Keratinocyte (primary cell): ENCODE data around the gene CCL22. TPM values are rescaled to one million over a fixed set of nuclear protein-coding genes. Genes with fewer than 3 reads are reported as not detected.

Source experiments
- DNase-seq: peaks from one replicate; pipeline ENCODE4 v3.0.0-alpha.2; 2011; ENCODE audit warnings: low read depth, missing footprints, low spot score
- FAIRE-seq: peaks from 2 replicates; lab custom pipeline; 2011; peaks lifted over from hg19 to GRCh38; lab: Jason Lieb, UNC
- H2AFZ ChIP-seq: 2 replicates; pipeline ENCODE4 v1.6.0; 2012; ENCODE audit warnings: low read length, control low read depth, inconsistent platforms; ENCODE audit not compliant: control insufficient read depth
- H3K27ac ChIP-seq: 2 replicates; pipeline ENCODE4 v1.5.1; 2011; ENCODE audit warnings: low read length; ENCODE audit not compliant: control insufficient read depth, insufficient read depth
- H3K27me3 ChIP-seq: 3 replicates; pipeline ENCODE4 v1.6.0; 2011; ENCODE audit warnings: low read length; ENCODE audit not compliant: control insufficient read depth, insufficient read depth; ENCODE audit errors: extremely low read depth
- H3K36me3 ChIP-seq, 2 experiments: 2 replicates in 1 of 2; 3 replicates in 1 of 2; pipeline ENCODE4 v1.5.1; 2011; ENCODE audit warnings: low read length in 2 of 2, mild to moderate bottlenecking in 1 of 2; ENCODE audit not compliant: control insufficient read depth in 2 of 2, insufficient read depth in 2 of 2; ENCODE audit errors: extremely low read depth in 1 of 2
- H3K4me1 ChIP-seq: 3 replicates; pipeline ENCODE4 v1.5.1; 2011; ENCODE audit warnings: low read length; ENCODE audit not compliant: control insufficient read depth, insufficient read depth; ENCODE audit errors: extremely low read depth
- H3K4me2 ChIP-seq: 3 replicates; pipeline ENCODE4 v1.6.0; 2011; ENCODE audit warnings: low read depth, low read length; ENCODE audit not compliant: control insufficient read depth, insufficient read depth; ENCODE audit errors: extremely low read depth
- H3K4me3 ChIP-seq, 3 experiments: fragments of 200-600 bp in 1 of 3; sonication (generic) in 1 of 3; 2 replicates in 2 of 3; 3 replicates in 1 of 3; pipeline ENCODE4 v1.5.1; 2011 to 2016; ENCODE audit warnings: low read length in 3 of 3, mild to moderate bottlenecking in 3 of 3, control low read depth in 2 of 3, inconsistent platforms in 1 of 3, low read depth in 1 of 3, mixed read lengths in 1 of 3, mixed run types in 1 of 3, moderate library complexity in 1 of 3; ENCODE audit not compliant: control insufficient read depth in 2 of 3, insufficient read depth in 2 of 3; ENCODE audit errors: extremely low read depth in 1 of 3
- H3K79me2 ChIP-seq: 2 replicates; pipeline ENCODE4 v1.6.0; 2012; ENCODE audit warnings: low read length; ENCODE audit not compliant: control insufficient read depth, insufficient read depth
- H3K9ac ChIP-seq: 3 replicates; pipeline ENCODE4 v1.6.0; 2011; ENCODE audit warnings: low read length; ENCODE audit not compliant: control insufficient read depth, insufficient read depth; ENCODE audit errors: extremely low read depth
- H3K9me1 ChIP-seq: 3 replicates; pipeline ENCODE4 v1.6.0; 2011; ENCODE audit warnings: low read length; ENCODE audit not compliant: control insufficient read depth, insufficient read depth; ENCODE audit errors: extremely low read depth
- H3K9me3 ChIP-seq: 2 replicates; pipeline ENCODE4 v1.5.1; 2012; ENCODE audit warnings: low read depth, low read length; ENCODE audit not compliant: control insufficient read depth
- H4K20me1 ChIP-seq: 3 replicates; pipeline ENCODE4 v1.6.0; 2011; ENCODE audit warnings: low read length; ENCODE audit not compliant: control insufficient read depth, insufficient read depth; ENCODE audit errors: extremely low read depth
- EZH2 ChIP-seq: IDR thresholded peaks from one replicate; pipeline ENCODE4 v1.6.1; 2012; ENCODE audit warnings: inconsistent platforms, mild to moderate bottlenecking, low read length, moderate library complexity
- dilution Hi-C: fragments of 300-500 bp; cut with MboI; formaldehyde crosslinking; loops from one replicate; pipeline ENCODE4 v1.7.0; 2020; ENCODE audit warnings: low sequenced_read_pairs; ENCODE audit not compliant: extremely low pct_ligation_motif_present
- polyA plus RNA-seq, 5 experiments: library from polyadenylated mRNA; depleted of rRNA in 3 of 5; stranded (reverse) in 3 of 5; stranded (forward) in 1 of 5; unstranded in 1 of 5; fragments of >200 nt; gene quantifications; 1 replicate in 1 of 5; 2 replicates in 3 of 5; 3 replicates in 1 of 5; pipeline versions ENCODE4 v1.2.1 to v1.2.3, GENCODE V29; 2011 to 2012; ENCODE audit warnings: missing spikeins in 2 of 5, low read depth in 1 of 5, low replicate concordance in 1 of 5
- TF ChIP-seq, protein P1 (sequence below), 3 experiments: IDR thresholded peaks in 1 of 3; conservative IDR thresholded peaks in 1 of 3; optimal IDR thresholded peaks in 1 of 3; 2 replicates in 2 of 3; 3 replicates in 1 of 3; pipeline versions ENCODE3 to v1.5.1; 2011; ENCODE audit warnings: low read length in 3 of 3, mild to moderate bottlenecking in 3 of 3, moderate library complexity in 2 of 3, control low read depth in 1 of 3, inconsistent platforms in 1 of 3; ENCODE audit not compliant: insufficient read depth in 2 of 3; ENCODE audit errors: extremely low read depth in 1 of 3

Gene CCL22
- polyA plus RNA-seq, 1 donor (not counting 4 experiments of a cell fraction or from before 2014, with no cell fraction given), result not detected

DNA sequence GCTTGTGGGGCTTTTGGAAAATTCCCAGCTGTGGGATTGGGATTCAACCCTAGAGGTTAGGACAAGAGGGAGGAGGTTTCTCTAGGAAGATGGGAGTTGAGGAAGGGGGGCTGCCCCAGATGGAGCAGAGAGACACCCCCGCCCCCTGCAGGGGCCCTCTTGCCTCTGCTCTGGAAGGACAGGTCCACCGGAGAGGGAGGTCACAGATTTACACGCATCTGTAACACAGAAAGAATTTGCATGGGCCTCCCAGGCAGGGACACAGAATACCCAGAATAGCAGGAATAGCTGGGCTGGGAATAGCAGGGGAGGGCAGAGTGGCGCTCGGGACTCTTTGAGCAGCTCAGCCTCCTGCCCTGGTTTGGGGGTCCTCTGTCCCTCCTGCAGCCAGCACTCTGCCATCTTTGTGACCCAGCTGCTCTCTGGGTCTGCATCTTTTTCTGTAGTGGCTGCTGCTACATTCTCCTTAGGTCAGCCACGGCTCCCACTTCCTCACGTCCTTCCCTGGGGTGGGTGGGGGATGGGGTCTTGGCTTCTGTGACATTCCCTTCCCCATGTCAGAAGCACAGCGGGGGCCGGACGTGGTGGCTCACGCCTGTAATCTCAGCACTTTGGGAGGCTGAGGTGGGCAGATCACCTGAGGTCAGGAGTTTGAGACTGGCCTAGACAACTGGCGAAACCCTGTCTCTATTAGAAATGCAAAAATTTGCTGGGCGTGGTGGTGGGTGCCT lies 40.2 kb upstream of the CCL22 start:
- Histone ChIP-seq H3K36me3 (no peaks in the 10 kb centered on the region), H4K20me1 (no peaks in the 10 kb centered on the region), H3K9me1 (peaks cover 2% of the 10 kb centered on the region), H3K9me3 (no peaks in the 10 kb centered on the region), H3K9ac (no peak overlapping the region), H3K4me1 (peaks cover 19% of the 10 kb centered on the region), H3K27me3 (no peaks in the 10 kb centered on the region), H3K79me2 (no peaks in the 10 kb centered on the region), H3K4me2 (no peak overlapping the region), H2AFZ (no peak overlapping the region), H3K4me3 (no peak overlapping the region), H3K27ac (no peak overlapping the region)
- DNase-seq (no peak), FAIRE-seq (no peak)
- dilution Hi-C loops, result no loop called here
- TF ChIP-seq, protein P1, sequence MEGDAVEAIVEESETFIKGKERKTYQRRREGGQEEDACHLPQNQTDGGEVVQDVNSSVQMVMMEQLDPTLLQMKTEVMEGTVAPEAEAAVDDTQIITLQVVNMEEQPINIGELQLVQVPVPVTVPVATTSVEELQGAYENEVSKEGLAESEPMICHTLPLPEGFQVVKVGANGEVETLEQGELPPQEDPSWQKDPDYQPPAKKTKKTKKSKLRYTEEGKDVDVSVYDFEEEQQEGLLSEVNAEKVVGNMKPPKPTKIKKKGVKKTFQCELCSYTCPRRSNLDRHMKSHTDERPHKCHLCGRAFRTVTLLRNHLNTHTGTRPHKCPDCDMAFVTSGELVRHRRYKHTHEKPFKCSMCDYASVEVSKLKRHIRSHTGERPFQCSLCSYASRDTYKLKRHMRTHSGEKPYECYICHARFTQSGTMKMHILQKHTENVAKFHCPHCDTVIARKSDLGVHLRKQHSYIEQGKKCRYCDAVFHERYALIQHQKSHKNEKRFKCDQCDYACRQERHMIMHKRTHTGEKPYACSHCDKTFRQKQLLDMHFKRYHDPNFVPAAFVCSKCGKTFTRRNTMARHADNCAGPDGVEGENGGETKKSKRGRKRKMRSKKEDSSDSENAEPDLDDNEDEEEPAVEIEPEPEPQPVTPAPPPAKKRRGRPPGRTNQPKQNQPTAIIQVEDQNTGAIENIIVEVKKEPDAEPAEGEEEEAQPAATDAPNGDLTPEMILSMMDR (optimal IDR thresholded peaks at IDR 0.05 in 1 of 3, IDR thresholded peaks at IDR 0.05 in 1 of 3, conservative IDR thresholded peaks at IDR 0.05 in 1 of 3; ENCODE audit: extremely low read depth in 1 of 3, insufficient read depth in 2 of 3, low read length in 3 of 3), result no peak
- TF ChIP-seq EZH2, result no peak

DNA sequence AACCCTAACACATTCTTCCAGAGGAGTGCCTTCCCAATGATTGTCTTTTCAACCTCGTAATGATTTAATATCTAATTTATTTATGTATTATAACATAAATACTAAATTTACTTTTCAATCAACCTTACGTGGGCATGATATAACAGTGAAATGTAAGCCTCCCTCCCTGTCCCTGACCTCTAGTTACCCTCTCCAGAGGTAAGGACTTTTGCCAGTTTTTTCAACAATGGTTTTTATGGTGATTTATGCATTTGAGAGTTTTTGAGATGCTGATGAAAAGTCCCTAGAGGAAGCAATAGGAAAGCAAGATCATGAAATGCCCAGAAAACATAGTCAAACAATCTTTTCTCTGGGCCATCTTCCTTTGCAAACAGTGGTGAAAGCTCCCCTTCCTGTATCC lies 38.9 kb upstream of the CCL22 start:
- FAIRE-seq (no peak), DNase-seq (no peak)
- no peaks in the 10 kb centered on the region for H3K27me3 ChIP-seq
- H3K4me1 ChIP-seq, result peaks cover 14% of the 10 kb centered on the region
- no peaks in the 10 kb centered on the region for H4K20me1 ChIP-seq
- H3K4me3 ChIP-seq, result no peak overlapping the region
- H3K9ac ChIP-seq, result no peak overlapping the region
- H3K4me2 ChIP-seq, result no peak overlapping the region
- H2AFZ ChIP-seq, result no peak overlapping the region
- no peaks in the 10 kb centered on the region for H3K36me3 ChIP-seq
- H3K9me1 ChIP-seq, result peaks cover 2% of the 10 kb centered on the region
- TF ChIP-seq, protein P1 (optimal IDR thresholded peaks at IDR 0.05 in 1 of 3, IDR thresholded peaks at IDR 0.05 in 1 of 3, conservative IDR thresholded peaks at IDR 0.05 in 1 of 3; ENCODE audit: extremely low read depth in 1 of 3, insufficient read depth in 2 of 3, low read length in 3 of 3), result no peak
- no peak for TF ChIP-seq EZH2
- dilution Hi-C loops, result no loop called here
- no peaks in the 10 kb centered on the region for H3K9me3 ChIP-seq
- no peaks in the 10 kb centered on the region for H3K79me2 ChIP-seq
- no peak overlapping the region for H3K27ac ChIP-seq
